HFFc6 (cell line): ENCODE data around the gene ABHD12. TPM values are rescaled to one million over a fixed set of nuclear protein-coding genes. Genes with fewer than 3 reads are reported as not detected.

Experiments
- DNase-seq: peaks from one replicate; pipeline ENCODE4 v3.0.0-alpha.2; 2018
- H3K27ac Mint-ChIP-seq: 2 replicates; pipeline ENCODE4 v1.8.0; 2020; ENCODE audit warnings: mild to moderate bottlenecking, mixed read lengths
- H3K27me3 Mint-ChIP-seq: 2 replicates; pipeline ENCODE4 v1.8.0; 2021; ENCODE audit warnings: mild to moderate bottlenecking, moderate library complexity, mixed read lengths; ENCODE audit not compliant: insufficient read depth
- H3K36me3 Mint-ChIP-seq: 2 replicates; pipeline ENCODE4 v1.8.0; 2021; ENCODE audit warnings: low read depth, mixed read lengths
- H3K4me1 Mint-ChIP-seq: 2 replicates; pipeline ENCODE4 v1.8.0; 2020; ENCODE audit warnings: low read depth, mixed read lengths
- H3K4me3 Mint-ChIP-seq: 2 replicates; pipeline ENCODE4 v1.8.0; 2020; ENCODE audit warnings: mild to moderate bottlenecking, moderate library complexity, mixed read lengths
- H3K9me3 Mint-ChIP-seq: 2 replicates; pipeline ENCODE4 v1.8.0; 2020; ENCODE audit warnings: mild to moderate bottlenecking, mixed read lengths
- CTCF ChIP-seq: fragments of 200-600 bp; sonication (generic); IDR thresholded peaks from 2 replicates; pipeline ENCODE4 v1.5.0; 2021; ENCODE audit warnings: antibody characterized with exemption, mild to moderate bottlenecking
- long read RNA-seq: library from polyadenylated mRNA; unstranded; transcript quantifications from one replicate; pipeline ENCODE4 v2.0.0, GENCODE V29; 2019
- total RNA-seq, 6 experiments: library from RNA; stranded (reverse); fragmentation: NEBNext Ultra II Directional; extraction: Animal tissue kit (Norgen Biotek cat#: 25700); gene quantifications; 2 replicates in 1 of 6; 3 replicates in 5 of 6; pipeline ENCODE4 v1.2.3, GENCODE V29; 2021

ABHD12 gene
- total RNA-seq = 100 to 1,000 TPM in 2 of 6 experiments, 10 to 100 TPM in 4; 87.0 to 103 (median 98.9) TPM
- long read RNA-seq, transcript ABHD12-201 (13 exons, 2,117 nt) = major isoform, 138 of 226 reads
- long read RNA-seq, transcript ABHD12-202 (13 exons, 1,725 nt) = minor isoform, 35 of 226 reads
- long read RNA-seq, partial matches to known transcripts = 9 of 226 reads
- long read RNA-seq, other reads (novel, unspliced or antisense) = 44 of 226 reads

GRCh38 chr20:25390538-25391528 is at the start of gene ABHD12:
ABHD12 (minus strand) TSS chr20:25390835; CDS start chr20:25390703, 132 bp downstream.
- Mint-ChIP-seq H3K36me3 (peaks cover 16% of the 10 kb centered on the region), H3K27me3 (no peaks in the 10 kb centered on the region; the same call in 1 of the 2 replicates), H3K4me3 (peak within 1 kb of the TSS; percentile 95), H3K27ac (peak within 1 kb of the TSS; percentile 93), H3K4me1 (peaks cover 16% of the 10 kb centered on the region), H3K9me3 (no peaks in the 10 kb centered on the region)
- TF ChIP-seq CTCF = no peak
- DNase-seq = peak; percentile 95

DNA sequence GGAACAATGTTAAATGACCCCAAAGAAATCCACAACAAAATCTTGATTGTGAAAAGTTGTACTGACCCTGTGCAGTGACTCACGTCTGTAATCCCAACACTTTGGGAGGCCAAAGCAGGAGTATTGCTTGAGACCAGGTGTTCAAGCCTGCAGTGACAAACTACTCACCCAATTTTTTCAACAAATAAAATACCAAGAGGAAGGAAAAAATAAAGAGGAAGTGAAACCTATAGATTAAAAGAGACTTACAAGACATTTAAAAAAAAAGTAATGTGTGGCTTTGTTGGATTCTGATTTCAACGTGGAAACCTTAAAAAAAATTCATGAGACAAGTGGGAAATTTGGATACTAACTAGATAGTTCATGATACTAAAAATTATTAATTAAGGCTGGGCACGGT is 48.7 kb upstream of the ABHD12 start:
- Mint-ChIP-seq H3K9me3 (no peaks in the 10 kb centered on the region), H3K36me3 (peaks cover 10% of the 10 kb centered on the region), H3K4me1 (0 out of 2 replicates have a peak, but pooled peaks cover 4% of the 10 kb centered on the region), H3K27me3 (no peaks in the 10 kb centered on the region), H3K4me3 (no peak overlapping the region), H3K27ac (no peak overlapping the region)
- TF ChIP-seq CTCF = no peak
- no peak for DNase-seq

DNA sequence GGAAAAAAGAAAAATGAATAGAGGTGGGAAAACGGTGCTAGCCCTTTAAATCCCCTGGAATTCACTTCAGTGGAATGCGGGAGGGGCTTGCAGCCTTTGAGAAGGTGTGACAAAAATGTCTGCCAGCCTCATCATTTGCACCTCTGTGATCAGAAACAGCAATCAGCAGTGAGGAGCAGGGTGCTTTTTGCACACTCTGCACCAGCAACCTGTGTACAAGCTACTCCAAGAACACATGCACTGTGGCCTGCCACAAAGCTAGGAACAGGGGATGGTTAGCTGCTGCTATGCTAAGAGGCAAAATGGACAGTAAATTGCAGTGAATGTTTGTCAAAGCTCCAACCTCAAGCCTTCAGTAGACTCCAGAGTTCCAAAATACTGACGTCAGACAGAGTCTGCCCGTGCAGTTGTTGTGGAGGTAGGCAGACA is 46.5 kb upstream of the ABHD12 start:
- DNase-seq = no peak
- Mint-ChIP-seq H3K4me1 (0 out of 2 replicates have a peak, but pooled peaks cover 4% of the 10 kb centered on the region), H3K27me3 (no peaks in the 10 kb centered on the region), H3K36me3 (peaks cover 4% of the 10 kb centered on the region), H3K9me3 (no peaks in the 10 kb centered on the region), H3K27ac (no peak overlapping the region), H3K4me3 (no peak overlapping the region)
- TF ChIP-seq CTCF = no peak

GRCh38 chr20:25424536-25424935 is 33.9 kb upstream of the ABHD12 start:
- no peak for TF ChIP-seq CTCF
- Mint-ChIP-seq H3K36me3 (peaks cover 17% of the 10 kb centered on the region), H3K27ac (no peak overlapping the region), H3K27me3 (no peaks in the 10 kb centered on the region), H3K9me3 (no peaks in the 10 kb centered on the region), H3K4me3 (no peak overlapping the region), H3K4me1 (no peaks in the 10 kb centered on the region)
- no peak for DNase-seq

DNA sequence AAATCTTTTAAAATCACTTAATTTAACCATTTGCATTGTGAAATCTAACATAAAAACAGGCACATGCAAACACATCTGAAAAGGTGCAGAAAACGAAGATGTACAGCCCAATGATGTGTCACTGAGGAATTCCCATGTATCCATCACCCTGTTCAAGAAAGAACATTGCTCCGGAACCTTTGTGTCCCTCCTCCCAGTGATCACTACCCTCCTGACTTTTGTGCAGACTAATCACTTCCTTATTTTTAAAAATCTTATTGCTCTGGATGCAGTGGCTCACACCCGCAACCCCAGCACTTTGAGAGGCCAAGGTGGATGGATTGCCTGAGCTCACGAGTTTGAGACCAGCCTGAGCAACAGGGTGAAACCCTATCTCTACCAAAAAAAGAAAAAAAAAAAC is 31.4 kb upstream of the ABHD12 start:
- Mint-ChIP-seq H3K9me3 (no peaks in the 10 kb centered on the region), H3K4me3 (no peak overlapping the region), H3K27ac (no peak overlapping the region), H3K4me1 (peaks cover 9% of the 10 kb centered on the region), H3K27me3 (peaks cover 1% of the 10 kb centered on the region; the same call in 1 of the 2 replicates), H3K36me3 (peaks cover 10% of the 10 kb centered on the region)
- DNase-seq = no peak
- TF ChIP-seq CTCF = no peak
